H4 (cell line): ENCODE data around the gene PGM3. TPM values are rescaled to one million over a fixed set of nuclear protein-coding genes. Genes with fewer than 3 reads are reported as not detected.
A peak's percentile ranks its signal among the peaks of the same experiment; 100 is the strongest.
"Not testable (repeated sequence)": the region's sequence is repeated elsewhere in the genome, so short reads cannot be mapped to it uniquely, and the experiment has no call there.

ENCODE experiments used
- DNase-seq: peaks from one replicate; pipeline ENCODE4 v3.0.0-alpha.2; 2015; ENCODE audit warnings: low spot score
- total RNA-seq: library from RNA; depleted of rRNA; stranded (reverse); fragments of >200 nt; shearing (Covaris generic); gene quantifications from 2 replicates; pipeline ENCODE4 v1.2.3, GENCODE V29; 2014; rRNA removed

Gene PGM3
- 19.9 and 33.3 TPM in 2 replicates for total RNA-seq

- peak; percentile 67 for DNase-seq
Measured at GRCh38 chr6:83192871-83193746, at the start of gene PGM3, which contains the start of gene RWDD2A. TSS of gene PGM3 (minus strand) at chr6:83193265. CDS start at chr6:83191012, 2,253 bp downstream. TSS of gene RWDD2A (plus strand) at chr6:83193357. CDS start at chr6:83194452, 1,095 bp downstream.

- no peak for DNase-seq
Measured at GRCh38 chr6:83231146-83231545, 38.1 kb upstream of the PGM3 start.

GRCh38 chr6:83226517-83226916 is 33.5 kb upstream of the PGM3 start:
- DNase-seq, result no peak

GRCh38 chr6:83221889-83222479 is 28.9 kb upstream of the PGM3 start:
- no peak for DNase-seq

- DNase-seq, result no peak
Measured at GRCh38 chr6:83221276-83221675, 28.2 kb upstream of the PGM3 start.

- no peak for DNase-seq
Measured at GRCh38 chr6:83220121-83220520, 27.1 kb upstream of the PGM3 start.

- no peak for DNase-seq
Measured at GRCh38 chr6:83218646-83219045, 25.6 kb upstream of the PGM3 start.

- no peak for DNase-seq
Measured at GRCh38 chr6:83216806-83217205, 23.7 kb upstream of the PGM3 start.

GRCh38 chr6:83215131-83216047 is 22.3 kb upstream of the PGM3 start:
- peak; percentile 30 for DNase-seq

GRCh38 chr6:83202031-83202430 is 9.0 kb upstream of the PGM3 start:
- no peak for DNase-seq

GRCh38 chr6:83199863-83200225 is 6.8 kb upstream of the PGM3 start:
- no peak for DNase-seq

- no peak for DNase-seq
Measured at GRCh38 chr6:83199173-83199862, 6.3 kb upstream of the PGM3 start.

GRCh38 chr6:83198486-83199172 is 5.6 kb upstream of the PGM3 start:
- no peak for DNase-seq

GRCh38 chr6:83193747-83194566 is 892 bp upstream of the PGM3 start:
- DNase-seq, result no peak

- no peak for DNase-seq
Measured at GRCh38 chr6:83192456-83192855, 609 bp downstream of the PGM3 start.

- not testable (repeated sequence) for DNase-seq
Measured at GRCh38 chr6:83191974-83192373, 1.1 kb downstream of the PGM3 start.

- DNase-seq, result no peak
Measured at GRCh38 chr6:83190626-83191025, 2.4 kb downstream of the PGM3 start.

GRCh38 chr6:83188501-83188900 is 4.6 kb downstream of the PGM3 start:
- no peak for DNase-seq

- DNase-seq, result no peak
Measured at GRCh38 chr6:83185096-83185495, 8.0 kb downstream of the PGM3 start.
